K562 (cell line): ENCODE data around the gene SLC44A1. TPM values are rescaled to one million over a fixed set of nuclear protein-coding genes. Genes with fewer than 3 reads are reported as not detected.

Source experiments
- ATAC-seq: fragments of 200-7000 bp; cut with Tn5 transposase; 3 replicates; pipeline ENCODE4 v1.9.1; 2020; ENCODE audit warnings: moderate library complexity
- BruUV-seq: library from RNA; stranded (reverse); fragments of 400-500 nt; replicated peaks from 2 replicates; lab custom pipeline; 2021; lab: Mats Ljungman, UMichigan
- CTCF ChIA-PET: fragments of 300-600 bp; formaldehyde crosslinking; extraction: SDS; loops from one replicate; lab custom pipeline; 2021; ENCODE audit warnings: low intra/inter-chr PET ratio; lab: Yijun Ruan, JAX
- POLR2A ChIA-PET: fragments of 300-600, 350-650 bp; sonication (Branson Sonifier 250); formaldehyde crosslinking; extraction: SDS; loops from one replicate; lab custom pipeline; 2021; ENCODE audit warnings: antibody characterized with exemption, inconsistent platforms; lab: Yijun Ruan, JAX
- DNase-seq, 4 experiments: peaks; one replicate each; pipeline versions ENCODE4 v3.0.0 to v3.0.0-alpha.2; 2011 to 2018; ENCODE audit warnings: low spot score in 3 of 4, mixed read lengths in 3 of 4; ENCODE audit errors: extremely low read depth in 1 of 4
- FAIRE-seq: peaks from 2 replicates; lab custom pipeline; 2011; peaks lifted over from hg19 to GRCh38; lab: Jason Lieb, UNC
- H2AFZ ChIP-seq: 2 replicates; pipeline ENCODE4 v1.6.0; 2011; ENCODE audit warnings: low read depth, low read length, control low read depth, inconsistent platforms
- H3K27ac ChIP-seq: fragments of 200-600 bp; 3 replicates; pipeline ENCODE4 v1.8.0; 2011; ENCODE audit warnings: low read depth, mild to moderate bottlenecking, control low read depth, inconsistent platforms, low read length, moderate library complexity, mixed read lengths; ENCODE audit errors: extremely low read depth
- H3K27me3 ChIP-seq, 2 experiments: fragments of 300-600 bp in 1 of 2; 2 replicates in 1 of 2; 3 replicates in 1 of 2; pipeline versions ENCODE4 v1.6.0 to v1.8.0; 2011; ENCODE audit warnings: inconsistent platforms in 2 of 2, low read length in 2 of 2, mild to moderate bottlenecking in 1 of 2, mixed read lengths in 1 of 2, moderate library complexity in 1 of 2; ENCODE audit not compliant: control insufficient read depth in 2 of 2, insufficient read depth in 2 of 2
- H3K36me3 ChIP-seq: fragments of 300-600 bp; 3 replicates; pipeline ENCODE4 v1.8.0; 2011; ENCODE audit warnings: mild to moderate bottlenecking, low read length, inconsistent platforms; ENCODE audit not compliant: control insufficient read depth, insufficient read depth
- H3K4me1 ChIP-seq, 2 experiments: fragments of 200-600 bp in 1 of 2; replicated peaks in 1 of 2; 2 replicates in 1 of 2; 3 replicates in 1 of 2; pipeline versions ENCODE4 v1.5.1 to v1.8.0; 2011; ENCODE audit warnings: inconsistent platforms in 2 of 2, low read length in 2 of 2, mild to moderate bottlenecking in 1 of 2, mixed read lengths in 1 of 2, moderate library complexity in 1 of 2; ENCODE audit not compliant: control insufficient read depth in 2 of 2, insufficient read depth in 2 of 2
- H3K4me2 ChIP-seq: 2 replicates; pipeline ENCODE4 v1.6.1; 2011; ENCODE audit warnings: low read length, control low read depth, inconsistent platforms, mixed read lengths; ENCODE audit not compliant: insufficient read depth
- H3K4me3 ChIP-seq: fragments of 200-600 bp; sonication (generic), shearing (Covaris generic); 2 replicates; pipeline ENCODE4 v1.5.1; 2016; ENCODE audit warnings: control low read depth, inconsistent platforms
- H3K79me2 ChIP-seq: fragments of 200-600 bp; 3 replicates; pipeline ENCODE4 v1.8.0; 2011; ENCODE audit warnings: low read length, inconsistent platforms; ENCODE audit not compliant: control insufficient read depth, insufficient read depth
- H3K9ac ChIP-seq, 2 experiments: 2 replicates each; pipeline versions ENCODE4 v1.6.0 to v1.6.1; 2011; ENCODE audit warnings: low read depth in 2 of 2, low read length in 2 of 2, control low read depth in 1 of 2, inconsistent platforms in 1 of 2, mild to moderate bottlenecking in 1 of 2, mixed read lengths in 1 of 2; ENCODE audit not compliant: insufficient read depth in 1 of 2
- H3K9me1 ChIP-seq: one replicate; pipeline ENCODE4 v1.6.0; 2011; ENCODE audit warnings: inconsistent platforms, mild to moderate bottlenecking, low read length, moderate library complexity; ENCODE audit not compliant: control insufficient read depth, insufficient read depth
- H3K9me3 ChIP-seq: replicated peaks from 2 replicates; pipeline ENCODE4 v1.5.1; 2011; ENCODE audit warnings: low read depth, low read length, inconsistent platforms; ENCODE audit not compliant: control insufficient read depth, insufficient read depth
- H4K20me1 ChIP-seq: replicated peaks from 2 replicates; pipeline ENCODE4 v1.6.1; 2011; ENCODE audit warnings: low read length, inconsistent platforms, mixed read lengths; ENCODE audit not compliant: control insufficient read depth, insufficient read depth
- WGBS: fragments of 100-300 bp; shearing (Covaris generic); methylation state at CpG from one replicate; pipeline ENCODE4 v1.1.6; 2016; ENCODE audit warnings: low coverage, mixed read lengths; ENCODE audit not compliant: insufficient coverage; ENCODE audit errors: missing lambda C conversion rate; 5-methylcytosine and 5-hydroxymethylcytosine counted together
- in situ Hi-C: fragments of 300-500 bp; cut with MboI; formaldehyde crosslinking; loops from 4 replicates; pipeline ENCODE4 v1.15.0; 2018; ENCODE audit warnings: inconsistent platforms, mixed read lengths
- intact Hi-C: fragments of 100-400 bp; cut with micrococcal nuclease; formaldehyde crosslinking; loops from 2 replicates; pipeline ENCODE4 v1.14.2; 2022
- polyA plus RNA-seq, 8 experiments: library from polyadenylated mRNA; depleted of rRNA in 4 of 8; stranded (reverse) in 5 of 8; unstranded in 3 of 8; fragments of >200 nt; fragmentation: Nextera tagmentation in 2 of 8; fragmentation: Illumina TruSeq in 1 of 8; extraction: Ambion mirVana in 2 of 8; extraction: Trizol in 1 of 8; gene quantifications; 2 replicates each; pipeline versions ENCODE4 v1.2.1 to v1.2.3, GENCODE V29; 2011 to 2014; ENCODE audit warnings: inconsistent platforms in 1 of 8, missing spikeins in 1 of 8
- total RNA-seq, 7 experiments: library from RNA; depleted of rRNA in 6 of 7; stranded (reverse); fragments of >200 nt in 6 of 7; fragmentation: Illumina TruSeq in 2 of 7; extraction: Trizol in 2 of 7; gene quantifications; 2 replicates each; pipeline versions ENCODE4 v1.2.1 to v1.2.3, GENCODE V29; 2011 to 2021; ENCODE audit warnings: low replicate concordance in 1 of 7
- TF ChIP-seq, protein P1 (sequence below): IDR thresholded peaks from 2 replicates; pipeline ENCODE4 v1.6.1; 2011; ENCODE audit warnings: borderline replicate concordance, low read depth, mild to moderate bottlenecking, moderate library complexity, low read length; ENCODE audit not compliant: insufficient read depth, poor library complexity, severe bottlenecking
- TF ChIP-seq, protein P2 (sequence below): sonication (generic); formaldehyde crosslinking; IDR thresholded peaks from 2 replicates; pipeline ENCODE4 v1.8.1; 2022; ENCODE audit warnings: missing genetic modification reagents
- TF ChIP-seq, protein P3 (sequence below): fragments of 450-650 bp; IDR thresholded peaks from 2 replicates; pipeline ENCODE4 v1.6.1; 2016; ENCODE audit warnings: mild to moderate bottlenecking, moderate library complexity

The SLC44A1 gene
- total and polyA plus RNA-seq, 9 of the 15 experiments (the other 6 are each of a cell fraction or from before 2014, with no cell fraction given), result 0.11 to 0.59 (median 0.30) TPM

DNA sequence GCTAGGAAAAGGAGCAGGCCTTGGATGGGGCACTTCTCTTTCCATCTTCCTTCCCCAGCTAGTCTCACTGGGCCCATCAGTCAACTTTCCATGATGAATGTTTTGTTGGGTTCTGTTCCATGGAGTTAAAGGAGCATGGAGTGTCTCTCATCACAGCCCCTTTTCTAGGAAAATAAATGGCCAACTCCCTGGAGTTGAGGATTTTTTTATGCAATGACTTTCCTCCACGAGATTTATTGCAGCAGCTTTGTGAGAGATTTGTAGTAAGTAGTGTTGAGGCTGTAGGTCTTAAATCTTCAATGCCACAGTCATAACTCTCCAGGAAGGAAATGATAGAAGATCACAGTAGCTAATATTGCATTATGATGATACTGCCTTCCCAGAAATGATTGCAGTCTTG, 45.6 kb upstream of the SLC44A1 start:
- in situ Hi-C loops, result no loop called here
- TF ChIP-seq, protein P1, sequence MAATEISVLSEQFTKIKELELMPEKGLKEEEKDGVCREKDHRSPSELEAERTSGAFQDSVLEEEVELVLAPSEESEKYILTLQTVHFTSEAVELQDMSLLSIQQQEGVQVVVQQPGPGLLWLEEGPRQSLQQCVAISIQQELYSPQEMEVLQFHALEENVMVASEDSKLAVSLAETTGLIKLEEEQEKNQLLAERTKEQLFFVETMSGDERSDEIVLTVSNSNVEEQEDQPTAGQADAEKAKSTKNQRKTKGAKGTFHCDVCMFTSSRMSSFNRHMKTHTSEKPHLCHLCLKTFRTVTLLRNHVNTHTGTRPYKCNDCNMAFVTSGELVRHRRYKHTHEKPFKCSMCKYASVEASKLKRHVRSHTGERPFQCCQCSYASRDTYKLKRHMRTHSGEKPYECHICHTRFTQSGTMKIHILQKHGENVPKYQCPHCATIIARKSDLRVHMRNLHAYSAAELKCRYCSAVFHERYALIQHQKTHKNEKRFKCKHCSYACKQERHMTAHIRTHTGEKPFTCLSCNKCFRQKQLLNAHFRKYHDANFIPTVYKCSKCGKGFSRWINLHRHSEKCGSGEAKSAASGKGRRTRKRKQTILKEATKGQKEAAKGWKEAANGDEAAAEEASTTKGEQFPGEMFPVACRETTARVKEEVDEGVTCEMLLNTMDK, result no peak
- TF ChIP-seq, protein P2, sequence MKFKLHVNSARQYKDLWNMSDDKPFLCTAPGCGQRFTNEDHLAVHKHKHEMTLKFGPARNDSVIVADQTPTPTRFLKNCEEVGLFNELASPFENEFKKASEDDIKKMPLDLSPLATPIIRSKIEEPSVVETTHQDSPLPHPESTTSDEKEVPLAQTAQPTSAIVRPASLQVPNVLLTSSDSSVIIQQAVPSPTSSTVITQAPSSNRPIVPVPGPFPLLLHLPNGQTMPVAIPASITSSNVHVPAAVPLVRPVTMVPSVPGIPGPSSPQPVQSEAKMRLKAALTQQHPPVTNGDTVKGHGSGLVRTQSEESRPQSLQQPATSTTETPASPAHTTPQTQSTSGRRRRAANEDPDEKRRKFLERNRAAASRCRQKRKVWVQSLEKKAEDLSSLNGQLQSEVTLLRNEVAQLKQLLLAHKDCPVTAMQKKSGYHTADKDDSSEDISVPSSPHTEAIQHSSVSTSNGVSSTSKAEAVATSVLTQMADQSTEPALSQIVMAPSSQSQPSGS (CRISPR knock-in tag), result no peak
- TF ChIP-seq, protein P3, sequence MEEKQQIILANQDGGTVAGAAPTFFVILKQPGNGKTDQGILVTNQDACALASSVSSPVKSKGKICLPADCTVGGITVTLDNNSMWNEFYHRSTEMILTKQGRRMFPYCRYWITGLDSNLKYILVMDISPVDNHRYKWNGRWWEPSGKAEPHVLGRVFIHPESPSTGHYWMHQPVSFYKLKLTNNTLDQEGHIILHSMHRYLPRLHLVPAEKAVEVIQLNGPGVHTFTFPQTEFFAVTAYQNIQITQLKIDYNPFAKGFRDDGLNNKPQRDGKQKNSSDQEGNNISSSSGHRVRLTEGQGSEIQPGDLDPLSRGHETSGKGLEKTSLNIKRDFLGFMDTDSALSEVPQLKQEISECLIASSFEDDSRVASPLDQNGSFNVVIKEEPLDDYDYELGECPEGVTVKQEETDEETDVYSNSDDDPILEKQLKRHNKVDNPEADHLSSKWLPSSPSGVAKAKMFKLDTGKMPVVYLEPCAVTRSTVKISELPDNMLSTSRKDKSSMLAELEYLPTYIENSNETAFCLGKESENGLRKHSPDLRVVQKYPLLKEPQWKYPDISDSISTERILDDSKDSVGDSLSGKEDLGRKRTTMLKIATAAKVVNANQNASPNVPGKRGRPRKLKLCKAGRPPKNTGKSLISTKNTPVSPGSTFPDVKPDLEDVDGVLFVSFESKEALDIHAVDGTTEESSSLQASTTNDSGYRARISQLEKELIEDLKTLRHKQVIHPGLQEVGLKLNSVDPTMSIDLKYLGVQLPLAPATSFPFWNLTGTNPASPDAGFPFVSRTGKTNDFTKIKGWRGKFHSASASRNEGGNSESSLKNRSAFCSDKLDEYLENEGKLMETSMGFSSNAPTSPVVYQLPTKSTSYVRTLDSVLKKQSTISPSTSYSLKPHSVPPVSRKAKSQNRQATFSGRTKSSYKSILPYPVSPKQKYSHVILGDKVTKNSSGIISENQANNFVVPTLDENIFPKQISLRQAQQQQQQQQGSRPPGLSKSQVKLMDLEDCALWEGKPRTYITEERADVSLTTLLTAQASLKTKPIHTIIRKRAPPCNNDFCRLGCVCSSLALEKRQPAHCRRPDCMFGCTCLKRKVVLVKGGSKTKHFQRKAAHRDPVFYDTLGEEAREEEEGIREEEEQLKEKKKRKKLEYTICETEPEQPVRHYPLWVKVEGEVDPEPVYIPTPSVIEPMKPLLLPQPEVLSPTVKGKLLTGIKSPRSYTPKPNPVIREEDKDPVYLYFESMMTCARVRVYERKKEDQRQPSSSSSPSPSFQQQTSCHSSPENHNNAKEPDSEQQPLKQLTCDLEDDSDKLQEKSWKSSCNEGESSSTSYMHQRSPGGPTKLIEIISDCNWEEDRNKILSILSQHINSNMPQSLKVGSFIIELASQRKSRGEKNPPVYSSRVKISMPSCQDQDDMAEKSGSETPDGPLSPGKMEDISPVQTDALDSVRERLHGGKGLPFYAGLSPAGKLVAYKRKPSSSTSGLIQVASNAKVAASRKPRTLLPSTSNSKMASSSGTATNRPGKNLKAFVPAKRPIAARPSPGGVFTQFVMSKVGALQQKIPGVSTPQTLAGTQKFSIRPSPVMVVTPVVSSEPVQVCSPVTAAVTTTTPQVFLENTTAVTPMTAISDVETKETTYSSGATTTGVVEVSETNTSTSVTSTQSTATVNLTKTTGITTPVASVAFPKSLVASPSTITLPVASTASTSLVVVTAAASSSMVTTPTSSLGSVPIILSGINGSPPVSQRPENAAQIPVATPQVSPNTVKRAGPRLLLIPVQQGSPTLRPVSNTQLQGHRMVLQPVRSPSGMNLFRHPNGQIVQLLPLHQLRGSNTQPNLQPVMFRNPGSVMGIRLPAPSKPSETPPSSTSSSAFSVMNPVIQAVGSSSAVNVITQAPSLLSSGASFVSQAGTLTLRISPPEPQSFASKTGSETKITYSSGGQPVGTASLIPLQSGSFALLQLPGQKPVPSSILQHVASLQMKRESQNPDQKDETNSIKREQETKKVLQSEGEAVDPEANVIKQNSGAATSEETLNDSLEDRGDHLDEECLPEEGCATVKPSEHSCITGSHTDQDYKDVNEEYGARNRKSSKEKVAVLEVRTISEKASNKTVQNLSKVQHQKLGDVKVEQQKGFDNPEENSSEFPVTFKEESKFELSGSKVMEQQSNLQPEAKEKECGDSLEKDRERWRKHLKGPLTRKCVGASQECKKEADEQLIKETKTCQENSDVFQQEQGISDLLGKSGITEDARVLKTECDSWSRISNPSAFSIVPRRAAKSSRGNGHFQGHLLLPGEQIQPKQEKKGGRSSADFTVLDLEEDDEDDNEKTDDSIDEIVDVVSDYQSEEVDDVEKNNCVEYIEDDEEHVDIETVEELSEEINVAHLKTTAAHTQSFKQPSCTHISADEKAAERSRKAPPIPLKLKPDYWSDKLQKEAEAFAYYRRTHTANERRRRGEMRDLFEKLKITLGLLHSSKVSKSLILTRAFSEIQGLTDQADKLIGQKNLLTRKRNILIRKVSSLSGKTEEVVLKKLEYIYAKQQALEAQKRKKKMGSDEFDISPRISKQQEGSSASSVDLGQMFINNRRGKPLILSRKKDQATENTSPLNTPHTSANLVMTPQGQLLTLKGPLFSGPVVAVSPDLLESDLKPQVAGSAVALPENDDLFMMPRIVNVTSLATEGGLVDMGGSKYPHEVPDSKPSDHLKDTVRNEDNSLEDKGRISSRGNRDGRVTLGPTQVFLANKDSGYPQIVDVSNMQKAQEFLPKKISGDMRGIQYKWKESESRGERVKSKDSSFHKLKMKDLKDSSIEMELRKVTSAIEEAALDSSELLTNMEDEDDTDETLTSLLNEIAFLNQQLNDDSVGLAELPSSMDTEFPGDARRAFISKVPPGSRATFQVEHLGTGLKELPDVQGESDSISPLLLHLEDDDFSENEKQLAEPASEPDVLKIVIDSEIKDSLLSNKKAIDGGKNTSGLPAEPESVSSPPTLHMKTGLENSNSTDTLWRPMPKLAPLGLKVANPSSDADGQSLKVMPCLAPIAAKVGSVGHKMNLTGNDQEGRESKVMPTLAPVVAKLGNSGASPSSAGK, result no peak
- no peaks in the 10 kb centered on the region for H3K9me1 ChIP-seq
- no peaks in the 10 kb centered on the region for H4K20me1 ChIP-seq
- H3K4me2 ChIP-seq, result no peak overlapping the region
- no peak overlapping the region for H3K9ac ChIP-seq
- no peaks in the 10 kb centered on the region for H3K79me2 ChIP-seq
- WGBS, result 0% methylated on average over 1 of the region's 1 CpG
- no peak overlapping the region for H3K4me3 ChIP-seq
- intact Hi-C loops, result no loop called here
- H3K27me3 ChIP-seq, result no peaks in the 10 kb centered on the region
- H3K27ac ChIP-seq, result no peak overlapping the region
- ChIA-PET CTCF (no interaction called here), POLR2A (interaction anchor here (1.3 kb wide), 1 partner anchor 45 kb away, joined by 4 read pairs; the partner anchor contains the start of gene SLC44A1)
- ATAC-seq, result no peak
- H2AFZ ChIP-seq, result no peak overlapping the region
- no peaks in the 10 kb centered on the region for H3K9me3 ChIP-seq
- FAIRE-seq, result no peak
- no TSS peak for BruUV-seq
- no peaks in the 10 kb centered on the region for H3K36me3 ChIP-seq
- DNase-seq, result no peak
- H3K4me1 ChIP-seq, result no peaks in the 10 kb centered on the region
